ENCODE data around the gene SUPT6H. TPM values are rescaled to one million over a fixed set of nuclear protein-coding genes. Genes with fewer than 3 reads are reported as not detected.

The SUPT6H gene
- total RNA-seq, 1 donor from 2014 or later = 36.7 TPM

DNA sequence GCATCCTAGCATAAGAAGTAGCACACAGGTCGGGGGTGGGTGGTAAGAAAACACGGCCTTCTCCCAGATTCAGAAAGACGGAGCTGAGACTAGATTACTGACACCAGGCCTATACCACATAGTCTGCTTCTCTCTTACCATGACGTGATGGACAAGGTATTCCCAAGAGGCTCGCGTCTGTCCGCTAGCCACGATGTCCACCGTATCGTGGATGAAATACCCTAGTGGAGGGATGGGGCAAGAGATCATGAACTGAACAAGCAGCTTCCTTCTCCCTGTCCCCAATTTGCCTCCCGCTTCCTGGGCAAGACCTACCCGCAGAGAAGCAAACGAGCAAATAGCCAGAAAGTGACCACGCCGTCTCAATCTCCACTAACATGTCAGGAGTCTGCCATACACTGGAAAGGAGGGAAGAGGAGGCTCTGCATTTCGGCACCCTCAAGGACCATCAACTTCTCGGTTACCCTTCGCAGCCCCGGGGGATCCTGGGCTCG lies 63.2 kb downstream of the SUPT6H start:
- no peak for DNase-seq (ENCODE audit: low read depth)
- Histone ChIP-seq H3K36me3 (ENCODE audit: control insufficient read depth, insufficient read depth, low read length) (peaks cover 4% of the 10 kb centered on the region), H3K27me3 (ENCODE audit: control insufficient read depth, insufficient read depth, low read length) (no peaks in the 10 kb centered on the region), H3K4me3 (ENCODE audit: low read depth, low read length) (peak overlapping the region; percentile 65)
- TF ChIP-seq, protein P1, sequence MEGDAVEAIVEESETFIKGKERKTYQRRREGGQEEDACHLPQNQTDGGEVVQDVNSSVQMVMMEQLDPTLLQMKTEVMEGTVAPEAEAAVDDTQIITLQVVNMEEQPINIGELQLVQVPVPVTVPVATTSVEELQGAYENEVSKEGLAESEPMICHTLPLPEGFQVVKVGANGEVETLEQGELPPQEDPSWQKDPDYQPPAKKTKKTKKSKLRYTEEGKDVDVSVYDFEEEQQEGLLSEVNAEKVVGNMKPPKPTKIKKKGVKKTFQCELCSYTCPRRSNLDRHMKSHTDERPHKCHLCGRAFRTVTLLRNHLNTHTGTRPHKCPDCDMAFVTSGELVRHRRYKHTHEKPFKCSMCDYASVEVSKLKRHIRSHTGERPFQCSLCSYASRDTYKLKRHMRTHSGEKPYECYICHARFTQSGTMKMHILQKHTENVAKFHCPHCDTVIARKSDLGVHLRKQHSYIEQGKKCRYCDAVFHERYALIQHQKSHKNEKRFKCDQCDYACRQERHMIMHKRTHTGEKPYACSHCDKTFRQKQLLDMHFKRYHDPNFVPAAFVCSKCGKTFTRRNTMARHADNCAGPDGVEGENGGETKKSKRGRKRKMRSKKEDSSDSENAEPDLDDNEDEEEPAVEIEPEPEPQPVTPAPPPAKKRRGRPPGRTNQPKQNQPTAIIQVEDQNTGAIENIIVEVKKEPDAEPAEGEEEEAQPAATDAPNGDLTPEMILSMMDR (IDR thresholded peaks at IDR 0.05; ENCODE audit: insufficient read depth, low read length, poor library complexity, severe bottlenecking) = no peak

DNA sequence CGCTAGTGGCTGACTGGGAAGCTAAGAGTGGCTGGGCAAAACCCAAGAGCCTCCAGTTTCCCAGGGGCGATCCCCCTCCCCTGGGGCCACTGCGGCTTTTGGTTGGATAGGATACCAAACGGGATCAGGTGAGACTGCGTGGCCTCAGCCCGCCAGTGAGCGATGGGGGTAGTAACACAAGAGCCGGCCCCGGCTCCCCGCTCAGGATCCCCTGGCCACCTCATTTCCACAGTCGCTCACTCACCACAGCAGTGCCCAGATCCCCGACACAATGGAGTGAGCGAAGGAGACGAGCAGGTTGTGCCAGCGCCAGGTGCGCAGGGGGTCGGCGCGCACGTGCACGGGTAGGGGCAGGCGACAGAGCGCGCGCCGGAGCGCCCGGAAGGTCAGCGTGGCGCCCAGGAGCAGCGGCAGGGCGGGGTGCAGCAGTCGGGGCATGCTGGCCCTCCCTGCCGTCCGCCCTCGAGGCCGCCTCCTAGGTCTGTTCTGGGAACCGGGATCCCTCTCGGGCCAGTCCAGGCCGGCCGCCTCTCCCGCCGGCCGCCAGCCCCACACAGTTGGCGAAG lies 63.7 kb downstream of the SUPT6H start:
- TF ChIP-seq, protein P1 (IDR thresholded peaks at IDR 0.05; ENCODE audit: insufficient read depth, low read length, poor library complexity, severe bottlenecking) = no peak
- H3K27me3 ChIP-seq (ENCODE audit: control insufficient read depth, insufficient read depth, low read length) = no peaks in the 10 kb centered on the region
- H3K4me3 ChIP-seq (ENCODE audit: low read depth, low read length) = peak overlapping the region; percentile 65
- no peak for DNase-seq (ENCODE audit: low read depth)
- peaks cover 4% of the 10 kb centered on the region for H3K36me3 ChIP-seq (ENCODE audit: control insufficient read depth, insufficient read depth, low read length)

DNA sequence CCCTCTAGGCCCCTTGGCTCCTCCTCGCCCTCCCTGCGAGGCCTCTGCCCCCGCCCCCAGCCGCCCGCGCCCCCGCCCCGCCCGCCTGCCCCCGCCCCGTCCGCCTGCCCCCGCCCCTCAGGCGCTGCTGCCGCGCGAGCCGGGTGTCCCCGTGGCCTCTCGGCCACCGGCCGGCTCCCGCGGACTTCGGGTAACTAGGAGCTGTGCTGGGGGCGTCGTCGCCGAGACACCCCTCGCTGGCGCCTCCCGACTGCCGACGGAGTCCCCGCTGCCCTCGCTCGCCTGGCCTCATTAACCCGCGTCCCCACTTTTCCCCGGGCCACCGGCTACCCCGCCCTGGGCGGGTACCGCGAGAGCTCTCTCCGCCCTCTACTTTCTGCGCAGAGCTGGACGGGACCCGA lies 64.2 kb downstream of the SUPT6H start, which contains the start of gene TLCD1:
TLCD1 (minus strand) TSS at position 8 of the 401 bp plus-strand sequence. CDS start 136 bp downstream, outside the sequence.
- peak within 1 kb of the TSS; percentile 65 for H3K4me3 ChIP-seq (ENCODE audit: low read depth, low read length)
- no peaks in the 10 kb centered on the region for H3K27me3 ChIP-seq (ENCODE audit: control insufficient read depth, insufficient read depth, low read length)
- H3K36me3 ChIP-seq (ENCODE audit: control insufficient read depth, insufficient read depth, low read length) = peaks cover 4% of the 10 kb centered on the region
- DNase-seq (ENCODE audit: low read depth) = no peak
- TF ChIP-seq, protein P1 (IDR thresholded peaks at IDR 0.05; ENCODE audit: insufficient read depth, low read length, poor library complexity, severe bottlenecking) = no peak

DNA sequence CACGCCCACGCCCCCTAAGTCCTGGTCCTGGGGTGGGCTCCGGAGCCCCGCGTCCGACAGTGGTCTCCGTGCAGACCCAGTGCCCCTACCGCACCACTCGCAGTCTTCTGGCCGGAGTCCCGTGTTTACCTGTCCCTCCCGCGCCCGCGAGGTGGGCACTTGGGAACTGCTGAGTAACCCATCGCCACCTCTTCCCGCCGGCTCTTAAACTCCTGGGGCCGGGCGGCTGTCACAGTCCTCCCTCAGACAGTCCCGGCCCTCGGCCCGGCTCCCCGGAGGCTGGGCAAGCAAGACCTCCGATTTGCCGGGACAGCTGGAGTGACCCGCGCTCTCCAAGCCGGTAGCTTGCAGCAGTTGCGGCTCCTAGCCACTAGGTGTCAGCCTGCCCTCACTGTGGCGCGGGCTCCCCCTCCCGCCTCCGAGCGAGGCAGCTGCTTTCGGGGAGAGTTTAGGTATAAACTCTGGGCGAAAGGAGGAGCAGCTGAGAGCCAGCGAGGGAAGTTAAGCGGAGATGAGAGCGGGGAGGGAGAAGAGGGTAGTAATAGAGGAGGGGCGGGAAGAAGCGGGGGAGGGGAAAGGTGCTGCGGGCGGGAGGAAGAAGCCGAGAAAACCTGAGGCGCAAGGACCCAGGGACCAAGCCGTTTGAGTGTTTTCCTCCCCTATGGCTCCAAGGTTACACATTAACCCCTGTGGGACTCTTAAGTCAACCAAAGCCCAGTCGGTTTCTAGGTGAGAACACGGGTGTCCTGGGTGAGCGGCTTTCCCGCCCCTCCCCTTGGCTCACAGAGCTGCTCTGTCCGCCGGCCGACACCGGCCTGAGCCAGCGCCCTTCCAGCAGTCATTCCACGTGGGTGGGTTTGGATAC lies 64.9 kb downstream of the SUPT6H start:
- Histone ChIP-seq H3K36me3 (ENCODE audit: control insufficient read depth, insufficient read depth, low read length) (peaks cover 4% of the 10 kb centered on the region), H3K4me3 (ENCODE audit: low read depth, low read length) (peak overlapping the region; percentile 65), H3K27me3 (ENCODE audit: control insufficient read depth, insufficient read depth, low read length) (no peaks in the 10 kb centered on the region)
- TF ChIP-seq, protein P1 (IDR thresholded peaks at IDR 0.05; ENCODE audit: insufficient read depth, low read length, poor library complexity, severe bottlenecking) = peak; percentile 99
- DNase-seq (ENCODE audit: low read depth) = peak; percentile 92

DNA sequence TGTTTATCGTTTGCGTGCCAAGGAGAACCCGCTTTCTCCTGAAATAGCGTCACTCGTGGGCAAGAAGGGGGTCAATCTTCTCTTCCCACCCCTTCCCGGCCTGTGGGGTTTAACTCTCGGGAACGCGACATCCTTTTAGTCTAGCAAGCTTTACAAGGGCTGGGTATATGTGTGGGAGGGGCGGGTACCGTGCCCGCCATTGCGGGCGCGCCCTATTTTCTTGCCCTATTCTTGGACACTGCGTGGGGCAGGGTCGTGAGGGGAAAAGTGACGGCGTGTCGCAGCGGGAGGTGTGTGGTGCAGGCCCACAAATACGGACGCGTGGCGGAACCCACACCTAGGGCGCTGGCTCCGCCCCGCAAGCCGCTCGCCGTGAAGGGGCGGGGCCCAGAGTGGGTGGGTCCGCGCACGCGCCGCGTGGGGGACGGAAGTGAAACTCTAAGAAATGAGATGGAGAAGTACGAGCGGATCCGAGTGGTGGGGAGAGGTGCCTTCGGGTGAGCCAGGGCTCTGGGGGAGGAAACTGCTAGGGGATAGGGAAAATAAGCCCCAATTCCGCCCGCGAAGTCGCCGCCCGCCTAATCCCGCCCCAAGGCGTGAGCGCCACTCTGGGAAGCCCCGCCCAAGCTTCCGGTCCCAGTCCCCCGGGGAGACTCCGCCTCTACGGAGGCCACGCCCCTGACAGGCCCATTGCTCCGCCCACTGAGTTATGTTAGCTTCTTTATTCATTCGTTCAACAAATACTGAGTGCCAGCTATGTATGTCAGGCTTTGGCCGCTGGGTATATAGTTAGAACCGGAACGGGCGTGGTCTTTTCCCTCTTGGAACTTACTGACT lies 66.6 kb downstream of the SUPT6H start, which contains the start of gene NEK8:
NEK8 (plus strand) TSS at position 425 of the 837 bp plus-strand sequence; CDS start at position 451, 26 bp downstream.
- TF ChIP-seq, protein P1 (IDR thresholded peaks at IDR 0.05; ENCODE audit: insufficient read depth, low read length, poor library complexity, severe bottlenecking) = no peak
- H3K4me3 ChIP-seq (ENCODE audit: low read depth, low read length) = peak within 1 kb of the TSS; percentile 75
- DNase-seq (ENCODE audit: low read depth) = no peak
- H3K27me3 ChIP-seq (ENCODE audit: control insufficient read depth, insufficient read depth, low read length) = no peaks in the 10 kb centered on the region
- peaks cover 3% of the 10 kb centered on the region for H3K36me3 ChIP-seq (ENCODE audit: control insufficient read depth, insufficient read depth, low read length)
